Measurements from ENCODE around the gene S1PR1.

S1PR1 gene

GRCh38 chr1:101290119-101290921 lies 53.5 kb downstream of the S1PR1 start:
- TF ChIP-seq CTCF (IDR thresholded peaks at IDR 0.05; ENCODE audit: low read depth, low read length): no peak
- in situ Hi-C loops (cut with HindIII; ENCODE audit: low sequenced_read_pairs): no loop called here
- DNase-seq (ENCODE audit: low read depth, low spot score): peak; percentile 7
- no peak overlapping the region for H3K4me3 ChIP-seq (ENCODE audit: low read depth, low read length)

Data from astrocyte of the spinal cord (primary cell).